ENCODE measurements around the gene CYCS. TPM values are rescaled to one million over a fixed set of nuclear protein-coding genes. Genes with fewer than 3 reads are reported as not detected.

The CYCS gene
- total and polyA plus RNA-seq, 7 donors = 241 to 646 (median 331) TPM

- H3K27ac ChIP-seq = no peak overlapping the region
- H3K36me3 ChIP-seq (ENCODE audit: insufficient read depth in 1 of 2, low read depth in 1 of 2) = no peaks in the 10 kb centered on the region
- ATAC-seq (peak; percentile 49 to 85 (median 82)), DNase-seq (peak; percentile 71 to 73)
- no peaks in the 10 kb centered on the region for H3K9me3 ChIP-seq
- 77 to 80% (median 79%) methylated on average over 6 of the region's 6 CpGs for WGBS, 3 donors
- TF ChIP-seq CTCF (IDR thresholded peaks at IDR 0.05) = peak; percentile 55
- H3K27me3 ChIP-seq (ENCODE audit: insufficient read depth in 3 of 3, low read length in 2 of 3) = no peaks in the 10 kb centered on the region
- H3K4me1 ChIP-seq = no peaks in the 10 kb centered on the region
- intact Hi-C loops (cut with DNase I) = loop anchor here (5.0 to 10.0 kb wide), 2 partner anchors 109 to 281 kb away; partner anchors contain the start of gene OSBPL3 (in 1 of the 2)
- no peak overlapping the region for H3K4me3 ChIP-seq
Measured at GRCh38 chr7:25093268-25093826, 31.7 kb downstream of the CYCS start.

- 65 to 86% (median 79%) methylated on average over 4 of the region's 4 CpGs for WGBS, 3 donors
- intact Hi-C loops (cut with DNase I) = loop anchor here (5.0 to 10.0 kb wide), 2 partner anchors 107 to 279 kb away; partner anchors contain the start of gene OSBPL3 (in 1 of the 2)
Measured at GRCh38 chr7:25091779-25092178, 33.3 kb downstream of the CYCS start.

GRCh38 chr7:25091176-25091575 is 33.9 kb downstream of the CYCS start:
- no peak for DNase-seq
- Histone ChIP-seq H3K36me3 (ENCODE audit: insufficient read depth in 1 of 2, low read depth in 1 of 2) (no peaks in the 10 kb centered on the region), H3K27ac (no peak overlapping the region), H3K4me3 (no peak overlapping the region), H3K4me1 (no peaks in the 10 kb centered on the region), H3K27me3 (ENCODE audit: insufficient read depth in 3 of 3, low read length in 2 of 3) (peaks cover 0 to 3% (median 0%) of the 10 kb centered on the region in 3 donors), H3K9me3 (no peaks in the 10 kb centered on the region)
- no peak for TF ChIP-seq CTCF (IDR thresholded peaks at IDR 0.05)
- intact Hi-C loops (cut with DNase I) = loop anchor here (5.0 to 10.0 kb wide), 2 partner anchors 106 to 279 kb away; partner anchors contain the start of gene OSBPL3 (in 1 of the 2)
- ATAC-seq = no peak
- 11 to 26% (median 16%) methylated on average over 1 of the region's 1 CpG for WGBS, 3 donors

More at GRCh38 chr7:25091779-25092178, 33.3 kb downstream of the CYCS start:
- Histone ChIP-seq H3K27ac (no peak overlapping the region), H3K4me3 (no peak overlapping the region), H3K4me1 (no peaks in the 10 kb centered on the region), H3K27me3 (ENCODE audit: insufficient read depth in 3 of 3, low read length in 2 of 3) (peaks cover 0 to 3% (median 0%) of the 10 kb centered on the region in 3 donors), H3K36me3 (ENCODE audit: insufficient read depth in 1 of 2, low read depth in 1 of 2) (no peaks in the 10 kb centered on the region), H3K9me3 (no peaks in the 10 kb centered on the region)
- ATAC-seq (no peak), DNase-seq (no peak)
- no peak for TF ChIP-seq CTCF (IDR thresholded peaks at IDR 0.05)

GRCh38 chr7:25090374-25090773 is 34.7 kb downstream of the CYCS start:
- Histone ChIP-seq H3K27ac (no peak overlapping the region), H3K9me3 (no peaks in the 10 kb centered on the region), H3K4me1 (no peaks in the 10 kb centered on the region), H3K36me3 (ENCODE audit: insufficient read depth in 1 of 2, low read depth in 1 of 2) (no peaks in the 10 kb centered on the region), H3K4me3 (no peak overlapping the region), H3K27me3 (ENCODE audit: insufficient read depth in 3 of 3, low read length in 2 of 3) (peaks cover 0 to 3% (median 0%) of the 10 kb centered on the region in 3 donors)
- ATAC-seq (no peak), DNase-seq (no peak)
- WGBS, 3 donors = 84 to 88% (median 86%) methylated on average over 4 of the region's 4 CpGs
- intact Hi-C loops (cut with DNase I) = loop anchor here (5.0 to 10.0 kb wide), 2 partner anchors 106 to 278 kb away; partner anchors contain the start of gene OSBPL3 (in 1 of the 2)
- TF ChIP-seq CTCF (IDR thresholded peaks at IDR 0.05) = no peak
